NCI-H2107 treated with DMSO at 0.1 percent for 48 hours (cell line): ENCODE measurements around the gene FAM131A.

Experiments used
- DNase-seq: peaks from one replicate; lab custom pipeline; 2025; ENCODE audit not compliant: unreplicated experiment; lab: John Stamatoyannopoulos, UW

The FAM131A gene

GRCh38 chr3:184375747-184376461, 38.5 kb downstream of the FAM131A start:
- no peak for DNase-seq

GRCh38 chr3:184377374-184377773, 40.0 kb downstream of the FAM131A start:
- no peak for DNase-seq

GRCh38 chr3:184377882-184378445, 40.6 kb downstream of the FAM131A start, which contains the start of gene THPO:
Gene THPO, minus strand, starts transcription at chr3:184378207. Its CDS starts 1,948 bp downstream, at chr3:184376259.
- DNase-seq, result no peak

- no peak for DNase-seq
Observed at GRCh38 chr3:184378651-184379357, 41.4 kb downstream of the FAM131A start.

GRCh38 chr3:184379358-184380184, 42.2 kb downstream of the FAM131A start, which contains the start of gene CHRD:
Gene CHRD, plus strand, starts transcription at chr3:184380054. Its CDS starts 265 bp downstream, at chr3:184380319.
- no peak for DNase-seq

- no peak for DNase-seq
Observed at GRCh38 chr3:184380185-184380626, 42.8 kb downstream of the FAM131A start.

GRCh38 chr3:184380627-184381260, 43.3 kb downstream of the FAM131A start:
- DNase-seq, result no peak

- DNase-seq, result no peak
Observed at GRCh38 chr3:184381261-184382224, 44.1 kb downstream of the FAM131A start.

- no peak for DNase-seq
Observed at GRCh38 chr3:184382326-184383032, 45.1 kb downstream of the FAM131A start.

GRCh38 chr3:184383033-184383740, 45.8 kb downstream of the FAM131A start:
- DNase-seq, result no peak

GRCh38 chr3:184384342-184384741, 46.9 kb downstream of the FAM131A start:
- DNase-seq, result no peak

GRCh38 chr3:184384856-184385422, 47.5 kb downstream of the FAM131A start:
- DNase-seq, result no peak

GRCh38 chr3:184386047-184386806, 48.8 kb downstream of the FAM131A start:
- DNase-seq, result no peak

- no peak for DNase-seq
Observed at GRCh38 chr3:184387174-184387714, 49.8 kb downstream of the FAM131A start.

- DNase-seq, result no peak
Observed at GRCh38 chr3:184388164-184388935, 51.0 kb downstream of the FAM131A start.

GRCh38 chr3:184388936-184389230, 51.5 kb downstream of the FAM131A start:
- DNase-seq, result no peak
